Mucosa of rectum (tissue), 2 donors: ENCODE measurements around the gene RRBP1.

Experiments
- H3K27ac ChIP-seq, 2 donors: one replicate each; pipeline ENCODE4 v1.7.0; 2013; ENCODE audit warnings: inconsistent platforms in 2 of 2, low read depth in 2 of 2, low read length in 2 of 2
- H3K27me3 ChIP-seq, 2 donors: one replicate each; pipeline ENCODE4 v1.7.0; 2013; ENCODE audit warnings: low read length in 2 of 2; ENCODE audit not compliant: control insufficient read depth in 2 of 2, insufficient read depth in 2 of 2
- H3K36me3 ChIP-seq, 2 donors: one replicate each; pipeline ENCODE4 v1.7.0; 2013; ENCODE audit warnings: low read length in 2 of 2; ENCODE audit not compliant: control insufficient read depth in 2 of 2, insufficient read depth in 2 of 2
- H3K4me1 ChIP-seq, 2 donors: one replicate each; pipeline ENCODE4 v1.7.0; 2013; ENCODE audit warnings: low read length in 2 of 2, mild to moderate bottlenecking in 1 of 2; ENCODE audit not compliant: control insufficient read depth in 2 of 2, insufficient read depth in 2 of 2
- H3K4me3 ChIP-seq, 2 donors: one replicate each; pipeline ENCODE4 v1.7.0; 2013; ENCODE audit warnings: low read length in 2 of 2
- H3K9ac ChIP-seq, 2 donors: one replicate each; pipeline ENCODE4 v1.7.0; 2013; ENCODE audit warnings: low read length in 2 of 2, low read depth in 1 of 2, mild to moderate bottlenecking in 1 of 2
- H3K9me3 ChIP-seq, 2 donors: one replicate each; pipeline ENCODE4 v1.7.0; 2013; ENCODE audit warnings: low read length in 2 of 2; ENCODE audit not compliant: control insufficient read depth in 2 of 2
- donor health status: healthy.
- donor health status: Normal muscosa, but diverticular disease.

The RRBP1 gene

DNA sequence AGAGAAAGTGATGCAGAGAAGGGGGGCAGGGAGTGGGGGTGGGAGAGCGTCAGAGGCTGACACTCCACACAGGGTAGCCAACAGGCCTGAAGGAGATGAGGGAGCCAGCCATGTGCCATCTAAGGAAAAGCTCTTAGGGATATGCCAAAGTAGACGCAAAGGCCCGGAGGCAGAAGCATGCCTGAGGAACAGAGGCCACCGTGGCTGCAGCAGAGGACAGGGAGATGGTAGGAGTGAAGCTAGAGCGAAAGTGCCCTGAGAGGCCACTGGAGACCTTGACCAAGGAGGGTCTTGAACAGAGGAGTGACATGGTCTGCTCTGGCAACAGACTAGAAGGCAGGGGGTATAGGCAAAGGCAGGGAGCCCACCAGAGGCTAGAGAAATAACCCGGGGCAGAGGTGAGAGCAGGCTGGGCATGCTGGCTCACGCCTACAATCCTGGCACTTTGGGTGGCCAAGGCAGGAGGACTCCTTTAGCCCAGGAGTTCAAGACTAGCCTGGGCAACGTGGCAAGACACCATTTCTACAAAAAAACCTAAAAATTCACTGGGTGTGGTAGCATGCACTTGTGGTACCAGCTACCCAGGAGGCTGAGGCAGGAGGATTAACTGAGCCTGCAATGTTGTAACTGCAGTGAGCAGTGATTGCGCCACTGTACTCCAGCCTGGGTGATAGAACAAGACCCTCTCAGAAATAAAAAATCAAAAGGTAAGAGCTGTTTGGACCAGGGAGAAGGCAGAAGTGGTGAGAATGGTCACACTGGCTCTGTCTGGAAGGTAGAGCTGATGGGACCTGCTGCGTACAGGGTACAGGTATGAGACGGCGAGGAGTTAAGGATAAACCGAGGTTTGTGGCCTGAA is 6.3 kb downstream of the RRBP1 start:
- peaks cover 32 to 45% of the 10 kb centered on the region in 2 donors for H3K36me3 ChIP-seq
- no peak overlapping the region for H3K27ac ChIP-seq

GRCh38 chr20:17674722-17675518 is 7.1 kb downstream of the RRBP1 start:
- no peaks in the 10 kb centered on the region for H3K9me3 ChIP-seq
- H3K27me3 ChIP-seq, result no peaks in the 10 kb centered on the region
- H3K9ac ChIP-seq, result no peak overlapping the region
- H3K4me3 ChIP-seq, result no peak overlapping the region
- H3K27ac ChIP-seq, result no peak overlapping the region
- H3K4me1 ChIP-seq, result peaks cover 19 to 25% of the 10 kb centered on the region in 2 donors
- peaks cover 32 to 45% of the 10 kb centered on the region in 2 donors for H3K36me3 ChIP-seq

More for the DNA sequence above, 6.3 kb downstream of the RRBP1 start:
- peaks cover 25 to 28% of the 10 kb centered on the region in 2 donors for H3K4me1 ChIP-seq
- no peak overlapping the region for H3K4me3 ChIP-seq
- no peaks in the 10 kb centered on the region for H3K9me3 ChIP-seq
- no peaks in the 10 kb centered on the region for H3K27me3 ChIP-seq
- no peak overlapping the region for H3K9ac ChIP-seq

DNA sequence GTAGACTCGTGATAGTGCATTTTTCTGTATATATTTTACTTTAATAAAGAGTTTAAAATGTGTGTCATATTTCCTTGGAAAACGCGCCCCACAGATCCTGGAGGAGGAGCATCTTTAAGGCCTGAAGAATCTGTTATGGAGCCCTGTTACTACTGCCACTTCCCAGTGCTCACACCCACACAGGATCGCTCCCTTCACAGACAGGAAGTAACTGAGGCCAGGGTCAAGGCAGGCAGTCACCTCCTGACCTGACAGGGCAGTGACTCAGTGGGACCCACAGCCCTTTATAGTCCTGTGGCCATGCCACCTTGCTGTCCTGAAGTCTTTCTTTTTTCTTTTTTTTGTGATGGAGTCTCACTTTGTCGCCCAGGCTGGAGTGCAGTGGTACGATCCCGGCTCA is 9.0 kb downstream of the RRBP1 start:
- Histone ChIP-seq H3K36me3 (peaks cover 30 to 41% of the 10 kb centered on the region in 2 donors), H3K27ac (no peak overlapping the region), H3K4me3 (no peak overlapping the region), H3K9ac (no peak overlapping the region), H3K4me1 (peaks cover 8 to 16% of the 10 kb centered on the region in 2 donors), H3K27me3 (no peaks in the 10 kb centered on the region), H3K9me3 (no peaks in the 10 kb centered on the region)

GRCh38 chr20:17671565-17671964 is 10.5 kb downstream of the RRBP1 start:
- Histone ChIP-seq H3K9me3 (no peaks in the 10 kb centered on the region), H3K4me1 (peaks cover 8 to 16% of the 10 kb centered on the region in 2 donors), H3K9ac (no peak overlapping the region), H3K27ac (no peak overlapping the region), H3K27me3 (no peaks in the 10 kb centered on the region), H3K4me3 (no peak overlapping the region), H3K36me3 (peaks cover 25 to 43% of the 10 kb centered on the region in 2 donors)

GRCh38 chr20:17671011-17671410 is 11.0 kb downstream of the RRBP1 start:
- peaks cover 8 to 15% of the 10 kb centered on the region in 2 donors for H3K4me1 ChIP-seq
- no peak overlapping the region for H3K4me3 ChIP-seq
- no peak overlapping the region for H3K27ac ChIP-seq
- H3K9me3 ChIP-seq, result no peaks in the 10 kb centered on the region
- peaks cover 21 to 37% of the 10 kb centered on the region in 2 donors for H3K36me3 ChIP-seq
- H3K27me3 ChIP-seq, result no peaks in the 10 kb centered on the region
- no peak overlapping the region for H3K9ac ChIP-seq

DNA sequence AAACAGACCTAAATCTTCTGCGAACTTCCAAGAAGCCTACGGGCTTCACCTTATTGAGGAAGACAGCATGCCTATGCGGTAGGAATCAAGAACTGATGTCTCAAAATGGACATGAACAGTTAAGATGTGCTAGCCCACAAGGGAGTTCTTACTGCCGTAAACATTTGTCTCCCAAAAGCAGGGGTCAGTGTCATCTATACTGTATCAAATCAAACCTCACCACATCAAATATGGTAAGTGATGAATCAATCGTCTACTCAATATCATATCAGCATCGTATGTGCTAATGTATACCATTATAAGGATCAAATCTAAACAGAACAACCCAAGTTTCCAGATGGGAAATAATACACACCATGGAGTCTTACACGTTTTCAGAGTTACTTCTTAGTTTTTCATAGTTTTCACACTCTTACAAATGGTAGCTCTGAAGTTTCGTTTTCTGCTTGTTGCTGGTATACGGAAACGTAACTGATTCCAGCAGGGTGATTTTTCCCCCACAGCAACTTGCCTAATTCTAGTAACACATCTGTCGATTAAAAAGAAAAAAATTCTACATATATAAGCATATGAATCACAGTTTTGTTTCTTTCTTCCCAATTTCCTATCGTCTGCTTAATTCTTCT is 12.6 kb downstream of the RRBP1 start:
- peaks cover 15 to 30% of the 10 kb centered on the region in 2 donors for H3K36me3 ChIP-seq
- no peaks in the 10 kb centered on the region for H3K27me3 ChIP-seq
- no peak overlapping the region for H3K4me3 ChIP-seq
- H3K9ac ChIP-seq, result no peak overlapping the region
- no peak overlapping the region for H3K27ac ChIP-seq
- no peaks in the 10 kb centered on the region for H3K9me3 ChIP-seq
- H3K4me1 ChIP-seq, result peaks cover 3 to 6% of the 10 kb centered on the region in 2 donors

GRCh38 chr20:17668432-17668831 is 13.6 kb downstream of the RRBP1 start:
- Histone ChIP-seq H3K4me3 (no peak overlapping the region), H3K9ac (no peak overlapping the region), H3K36me3 (peaks cover 19 to 35% of the 10 kb centered on the region in 2 donors), H3K9me3 (no peaks in the 10 kb centered on the region), H3K27me3 (no peaks in the 10 kb centered on the region), H3K27ac (no peak overlapping the region), H3K4me1 (peaks cover 6 to 8% of the 10 kb centered on the region in 2 donors)

- Histone ChIP-seq H3K4me1 (peaks cover 8 to 13% of the 10 kb centered on the region in 2 donors), H3K27me3 (no peaks in the 10 kb centered on the region), H3K4me3 (no peak overlapping the region), H3K27ac (no peak overlapping the region), H3K36me3 (peaks cover 16 to 35% of the 10 kb centered on the region in 2 donors), H3K9me3 (no peaks in the 10 kb centered on the region), H3K9ac (no peak overlapping the region)
These were observed 14.6 kb downstream of the RRBP1 start for GRCh38 chr20:17667445-17667844.

DNA sequence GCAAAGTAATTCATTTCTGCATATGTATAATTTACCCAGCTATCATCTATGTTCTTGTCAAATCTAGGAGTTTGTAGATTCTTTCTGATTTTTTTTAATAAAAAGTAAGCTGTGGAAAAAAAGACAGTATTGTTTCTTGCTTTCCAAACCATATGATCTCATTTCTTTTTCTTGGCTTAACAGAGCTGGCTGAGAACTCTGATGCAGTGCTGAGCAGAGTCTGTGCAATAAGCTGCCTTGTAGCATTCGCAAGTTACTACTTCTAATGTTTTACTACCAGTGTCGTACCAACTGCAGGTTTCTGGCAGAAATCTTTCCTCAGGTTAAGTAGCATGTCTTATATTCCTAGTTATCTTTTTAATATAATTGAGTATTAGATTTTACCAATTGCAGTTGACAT is 15.6 kb downstream of the RRBP1 start:
- H3K36me3 ChIP-seq, result peaks cover 16 to 28% of the 10 kb centered on the region in 2 donors
- H3K27me3 ChIP-seq, result no peaks in the 10 kb centered on the region
- H3K9me3 ChIP-seq, result no peaks in the 10 kb centered on the region
- no peak overlapping the region for H3K9ac ChIP-seq
- peaks cover 11 to 16% of the 10 kb centered on the region in 2 donors for H3K4me1 ChIP-seq
- no peak overlapping the region for H3K27ac ChIP-seq
- H3K4me3 ChIP-seq, result no peak overlapping the region
